Lower leg skin (tissue), 3 donors: ENCODE measurements around the gene GLG1.
"Not testable (repeated sequence)": the region's sequence is repeated elsewhere in the genome, so short reads cannot be mapped to it uniquely, and the experiment has no call there.

ENCODE experiments used
- POLR2A ChIP-seq, 2 donors: fragments of 450-650 bp; IDR thresholded peaks; one replicate each; pipeline ENCODE4 v1.6.1; 2016 to 2017; ENCODE audit warnings: antibody characterized with exemption in 2 of 2, mild to moderate bottlenecking in 1 of 2, moderate library complexity in 1 of 2
- TF ChIP-seq, protein P1 (sequence below), 3 donors: fragments of 450-650 bp; IDR thresholded peaks; one replicate each; pipeline ENCODE4 v1.5.1; 2016; ENCODE audit warnings: antibody characterized with exemption in 3 of 3, mild to moderate bottlenecking in 3 of 3, moderate library complexity in 2 of 3

DNA sequence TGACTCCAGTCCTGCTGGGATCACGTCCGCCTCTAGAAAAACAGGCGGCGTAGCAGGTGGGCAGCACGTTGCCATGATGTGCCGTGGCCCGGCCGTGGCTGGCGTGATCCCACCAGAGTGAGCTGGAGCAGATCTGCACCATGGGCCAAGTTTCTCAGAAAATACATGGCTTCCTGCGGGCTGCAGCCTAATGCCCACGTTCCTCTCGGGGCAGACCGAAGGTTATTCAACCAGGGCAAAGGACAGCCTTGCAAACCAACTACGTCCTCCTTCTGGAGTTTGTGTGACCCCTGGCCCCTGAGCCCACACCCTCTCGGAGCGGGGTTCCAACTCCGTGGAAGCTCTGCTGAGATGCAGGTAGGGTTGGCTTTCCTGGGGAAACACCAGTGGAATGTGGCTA lies 184.8 kb downstream of the GLG1 start:
- TF ChIP-seq, protein P1, sequence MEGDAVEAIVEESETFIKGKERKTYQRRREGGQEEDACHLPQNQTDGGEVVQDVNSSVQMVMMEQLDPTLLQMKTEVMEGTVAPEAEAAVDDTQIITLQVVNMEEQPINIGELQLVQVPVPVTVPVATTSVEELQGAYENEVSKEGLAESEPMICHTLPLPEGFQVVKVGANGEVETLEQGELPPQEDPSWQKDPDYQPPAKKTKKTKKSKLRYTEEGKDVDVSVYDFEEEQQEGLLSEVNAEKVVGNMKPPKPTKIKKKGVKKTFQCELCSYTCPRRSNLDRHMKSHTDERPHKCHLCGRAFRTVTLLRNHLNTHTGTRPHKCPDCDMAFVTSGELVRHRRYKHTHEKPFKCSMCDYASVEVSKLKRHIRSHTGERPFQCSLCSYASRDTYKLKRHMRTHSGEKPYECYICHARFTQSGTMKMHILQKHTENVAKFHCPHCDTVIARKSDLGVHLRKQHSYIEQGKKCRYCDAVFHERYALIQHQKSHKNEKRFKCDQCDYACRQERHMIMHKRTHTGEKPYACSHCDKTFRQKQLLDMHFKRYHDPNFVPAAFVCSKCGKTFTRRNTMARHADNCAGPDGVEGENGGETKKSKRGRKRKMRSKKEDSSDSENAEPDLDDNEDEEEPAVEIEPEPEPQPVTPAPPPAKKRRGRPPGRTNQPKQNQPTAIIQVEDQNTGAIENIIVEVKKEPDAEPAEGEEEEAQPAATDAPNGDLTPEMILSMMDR (IDR thresholded peaks at IDR 0.05) = not testable (repeated sequence)
- TF ChIP-seq POLR2A (IDR thresholded peaks at IDR 0.05) = not testable (repeated sequence)
